GM19023 (cell line): ENCODE data around the gene ANKRD10.
A peak's percentile ranks its signal among the peaks of the same experiment; 100 is the strongest.
"Not testable (repeated sequence)": the region's sequence is repeated elsewhere in the genome, so short reads cannot be mapped to it uniquely, and the experiment has no call there.

Experiments
- ATAC-seq: cut with Tn5 transposase; IDR thresholded peaks from one replicate; pipeline ENCODE4 v1.9.1; 2021; ENCODE audit warnings: mild to moderate bottlenecking, moderate library complexity; ENCODE audit not compliant: unreplicated experiment

Gene ANKRD10

GRCh38 chr13:110915057-110915873 is at the start of gene ANKRD10:
Gene ANKRD10, minus strand, starts transcription at chr13:110915069. Its CDS starts 135 bp downstream, at chr13:110914934.
- ATAC-seq, result peak; percentile 77

- ATAC-seq, result no peak
These were observed 49.6 kb upstream of the ANKRD10 start for GRCh38 chr13:110964229-110965037.

GRCh38 chr13:110963554-110963970 is 48.7 kb upstream of the ANKRD10 start:
- ATAC-seq, result no peak

GRCh38 chr13:110961959-110962358 is 47.1 kb upstream of the ANKRD10 start:
- no peak for ATAC-seq

DNA sequence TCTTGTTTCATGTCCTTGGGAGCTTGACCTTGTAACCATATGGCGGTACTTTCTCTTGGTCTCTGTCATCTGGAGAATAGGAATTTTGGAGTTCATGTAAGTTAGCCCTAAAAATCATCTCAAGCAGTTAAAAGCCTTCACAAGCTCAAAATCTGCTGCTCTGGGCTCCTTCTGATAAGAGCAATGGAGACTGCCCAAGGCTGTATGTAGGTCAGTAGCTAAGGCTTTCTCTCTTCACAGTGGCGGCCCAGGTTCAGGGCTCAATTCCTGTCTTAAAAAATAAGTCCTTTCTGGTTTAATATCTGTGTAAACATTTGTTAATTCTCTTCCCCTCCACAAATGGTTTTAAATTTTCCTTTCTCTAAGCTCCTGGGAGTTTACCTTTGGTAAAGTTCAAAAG is 45.3 kb upstream of the ANKRD10 start:
- ATAC-seq, result no peak

DNA sequence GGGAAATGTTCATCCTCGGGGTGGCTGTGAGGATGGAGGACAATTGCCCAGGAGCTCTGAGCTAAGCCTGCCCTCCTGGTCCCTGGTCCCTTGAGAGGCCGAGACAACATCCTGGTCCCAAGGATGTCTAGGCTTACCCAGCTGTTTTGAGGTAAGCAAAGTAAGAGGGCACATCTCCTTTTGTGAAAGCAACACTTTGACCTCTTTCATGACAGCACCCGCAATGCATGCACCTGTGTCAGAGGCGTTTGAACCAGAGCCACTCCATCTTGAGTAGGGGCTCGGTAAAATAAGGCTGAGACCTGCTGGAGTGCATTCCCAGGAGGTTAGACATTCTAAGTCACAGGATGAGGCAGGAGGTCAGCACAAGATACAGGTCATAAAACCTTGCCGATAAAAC is 43.1 kb upstream of the ANKRD10 start:
- ATAC-seq, result no peak

- no peak for ATAC-seq
These were observed 42.5 kb upstream of the ANKRD10 start for GRCh38 chr13:110957181-110957884.

GRCh38 chr13:110956216-110956615 is 41.3 kb upstream of the ANKRD10 start:
- not testable (repeated sequence) for ATAC-seq

DNA sequence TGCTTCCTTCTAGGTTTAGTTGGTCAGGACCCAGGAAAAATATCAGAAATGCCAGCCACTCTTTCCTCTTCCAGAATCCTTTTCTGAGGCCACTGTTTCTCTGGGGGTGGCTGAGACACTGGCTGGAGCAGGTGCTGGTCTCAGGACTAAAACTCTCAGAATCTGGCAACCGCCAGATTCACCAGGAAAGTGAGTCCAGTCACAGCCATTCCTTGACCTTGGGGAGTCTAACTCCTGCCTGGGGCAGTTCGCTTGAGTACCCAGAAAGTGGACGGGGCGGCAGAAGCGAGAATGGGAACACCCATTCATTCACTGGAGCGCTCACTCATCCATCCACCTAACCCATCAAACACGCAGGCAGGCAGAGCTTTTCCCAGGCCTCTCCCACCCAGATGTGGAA is 40.7 kb upstream of the ANKRD10 start:
- ATAC-seq, result not testable (repeated sequence)

GRCh38 chr13:110955072-110955503 is 40.2 kb upstream of the ANKRD10 start:
- ATAC-seq, result peak; percentile 52

DNA sequence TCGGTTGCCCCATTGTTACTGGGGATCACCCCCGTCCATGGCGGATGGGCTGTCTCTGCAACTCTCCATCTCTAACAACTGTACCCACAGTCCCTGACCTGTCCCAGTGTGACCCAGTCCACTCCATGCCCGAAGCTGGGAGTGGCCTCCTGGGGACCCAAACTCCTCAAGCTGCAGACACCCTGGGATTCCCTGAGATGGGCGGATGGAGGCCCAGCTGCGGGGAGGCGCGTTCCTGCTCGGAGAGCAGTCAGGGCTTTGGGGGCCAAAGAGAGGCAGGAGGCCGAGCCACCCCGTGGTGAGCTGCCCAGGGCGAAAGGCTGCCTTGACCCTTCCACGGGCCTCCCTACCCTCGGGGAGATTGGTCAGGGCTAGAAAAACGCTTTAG is 39.7 kb upstream of the ANKRD10 start:
- ATAC-seq, result not testable (repeated sequence)

DNA sequence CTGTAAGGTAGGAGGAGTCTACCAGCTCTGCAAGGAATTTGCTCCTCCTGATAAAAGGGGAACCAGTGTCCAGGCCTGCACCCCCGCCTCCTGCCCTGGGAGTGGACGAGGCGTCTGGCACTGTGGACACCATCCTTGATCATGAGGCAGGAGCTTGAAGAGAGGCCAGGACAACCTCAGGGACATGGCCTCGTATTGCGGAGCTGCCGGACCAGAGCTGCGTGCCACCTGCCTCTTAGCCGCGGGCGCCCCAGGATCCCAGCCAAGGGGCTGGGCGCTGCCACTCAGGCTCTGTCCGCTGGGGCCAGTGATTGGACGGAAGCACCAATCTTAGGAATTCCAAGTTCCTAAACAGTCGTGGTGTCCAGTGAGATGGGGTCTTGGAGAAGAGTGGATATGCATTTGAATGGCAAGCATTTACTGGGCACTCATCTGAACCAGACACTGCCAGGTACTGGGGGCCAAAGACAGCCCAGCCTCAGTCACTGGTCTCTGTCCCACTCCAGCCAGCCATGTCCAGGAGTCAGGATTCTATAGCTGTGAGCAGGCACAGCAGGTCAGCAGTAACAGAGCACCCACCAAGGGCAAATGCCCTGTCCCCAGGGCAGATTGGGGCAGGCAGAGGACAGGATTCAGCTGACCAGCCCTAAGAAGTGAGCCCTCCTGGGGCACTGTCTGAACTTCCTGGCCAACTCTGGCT is 39.1 kb upstream of the ANKRD10 start:
- no peak for ATAC-seq

DNA sequence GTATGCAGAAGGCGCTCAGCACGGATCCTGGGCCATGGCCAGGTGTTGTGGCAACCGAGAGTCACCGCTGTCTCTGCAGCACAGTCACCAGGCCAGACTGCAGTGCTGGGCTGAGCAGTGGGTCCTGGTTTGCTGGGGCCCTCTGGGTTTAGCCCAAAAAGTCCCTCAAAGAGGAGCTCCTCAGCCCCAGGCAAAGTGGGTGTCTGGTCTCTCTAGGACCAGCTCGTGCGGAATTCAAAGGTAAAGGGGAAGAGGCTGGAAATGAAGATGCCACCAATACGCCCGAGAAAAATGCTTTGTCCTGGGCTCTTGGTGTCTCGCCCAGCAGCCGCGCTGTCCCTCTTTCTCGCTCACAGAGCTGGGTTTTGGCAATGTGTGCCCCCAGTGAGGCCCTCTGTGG is 38.5 kb upstream of the ANKRD10 start:
- ATAC-seq, result no peak

DNA sequence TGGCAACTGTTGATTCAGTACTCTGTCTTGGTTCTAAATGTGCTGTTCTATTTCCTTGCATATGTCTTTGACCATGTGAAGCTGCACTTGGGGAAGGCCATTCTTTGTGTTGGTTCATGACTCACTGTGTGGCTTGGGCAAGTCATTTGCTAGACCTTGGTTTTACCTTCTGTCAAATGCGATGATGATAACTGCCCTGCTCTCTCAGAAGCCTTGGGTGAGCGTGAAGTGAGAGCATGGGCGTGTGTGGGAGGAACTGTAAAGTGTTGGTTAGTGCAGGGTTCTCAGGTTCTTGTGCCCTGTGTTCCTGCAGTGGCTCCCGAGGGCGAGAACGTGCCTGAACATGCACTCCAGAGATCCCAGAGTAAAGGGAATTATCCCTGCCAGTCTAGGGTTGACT is 37.3 kb upstream of the ANKRD10 start:
- peak; percentile 51 for ATAC-seq

- no peak for ATAC-seq
These were observed 36.1 kb upstream of the ANKRD10 start for GRCh38 chr13:110950819-110951570.

- ATAC-seq, result no peak
These were observed 35.5 kb upstream of the ANKRD10 start for GRCh38 chr13:110950356-110950755.

GRCh38 chr13:110949628-110950027 is 34.8 kb upstream of the ANKRD10 start:
- no peak for ATAC-seq

- ATAC-seq, result no peak
These were observed 34.2 kb upstream of the ANKRD10 start for GRCh38 chr13:110949116-110949515.

DNA sequence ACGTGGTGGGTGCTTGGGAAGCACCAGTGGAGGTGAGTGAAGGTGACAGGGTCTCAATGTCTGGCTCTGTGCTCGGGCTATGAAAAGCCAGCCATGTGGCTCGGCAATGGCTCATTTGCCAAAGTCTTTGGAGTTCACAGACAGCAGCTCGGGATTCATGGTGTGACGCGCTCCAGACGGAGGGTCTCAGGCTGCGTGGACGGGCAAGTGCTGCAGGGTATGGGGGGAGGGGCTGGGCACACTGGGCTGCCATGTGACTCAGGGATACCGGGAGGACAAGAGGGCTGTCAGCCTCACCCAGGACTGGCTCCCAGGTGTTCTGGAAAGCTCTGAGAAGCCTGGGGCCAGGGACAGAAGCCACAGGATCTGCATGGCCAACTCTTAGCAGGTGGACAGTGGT is 32.5 kb upstream of the ANKRD10 start:
- ATAC-seq, result not testable (repeated sequence)
